GM19328 (cell line): ENCODE measurements around the gene SIX4.

Experiments
- ATAC-seq: cut with Tn5 transposase; IDR thresholded peaks from one replicate; pipeline ENCODE4 v1.9.1; 2021; ENCODE audit warnings: mild to moderate bottlenecking, moderate library complexity; ENCODE audit not compliant: unreplicated experiment

SIX4 gene

GRCh38 chr14:60662982-60663381 lies 61.2 kb downstream of the SIX4 start:
- ATAC-seq: no peak

GRCh38 chr14:60661721-60662120 lies 62.4 kb downstream of the SIX4 start:
- no peak for ATAC-seq
